Esophagus muscularis mucosa (tissue), 4 donors: ENCODE data around the gene TMEM44. TPM values are rescaled to one million over a fixed set of nuclear protein-coding genes. Genes with fewer than 3 reads are reported as not detected.

ENCODE experiments used
- DNase-seq: peaks from one replicate; pipeline ENCODE4 v3.0.0-alpha.2; 2017; ENCODE audit errors: extremely low spot score
- H3K27ac ChIP-seq, 4 donors: fragments of 200-600 bp; sonication (generic); replicated peaks in 1 of 4; 1 replicate in 3 of 4; 2 replicates in 1 of 4; pipeline ENCODE4 v1.5.1; 2016 to 2019; ENCODE audit warnings: mild to moderate bottlenecking in 1 of 4
- H3K27me3 ChIP-seq, 4 donors: fragments of 200-600 bp; sonication (generic); one replicate each; pipeline versions ENCODE4 v1.5.1 to v1.6.0; 2016 to 2019
- H3K36me3 ChIP-seq, 4 donors: fragments of 200-600 bp; sonication (generic); one replicate each; pipeline ENCODE4 v1.5.1; 2016 to 2019
- H3K4me1 ChIP-seq, 4 donors: fragments of 200-600 bp; sonication (generic); one replicate each; pipeline ENCODE4 v1.5.1; 2016 to 2019
- H3K4me3 ChIP-seq, 4 donors: fragments of 200-600 bp; sonication (generic); 1 replicate in 2 of 4; 2 replicates in 2 of 4; pipeline ENCODE4 v1.5.1; 2016 to 2019; ENCODE audit warnings: mild to moderate bottlenecking in 4 of 4, moderate library complexity in 1 of 4
- H3K9me3 ChIP-seq, 4 donors: fragments of 200-600 bp; sonication (generic); 1 replicate in 3 of 4; 2 replicates in 1 of 4; pipeline ENCODE4 v1.5.1; 2016 to 2019
- CTCF ChIP-seq, 3 experiments: fragments of 200-600 bp in 2 of 3; fragments of 450-650 bp in 1 of 3; sonication (generic) in 2 of 3; IDR thresholded peaks; one replicate each; pipeline ENCODE4 v1.5.1; 2017 to 2019; ENCODE audit warnings: antibody characterized with exemption in 3 of 3, mild to moderate bottlenecking in 2 of 3, moderate library complexity in 1 of 3
- EP300 ChIP-seq: sonication (generic); formaldehyde crosslinking; IDR thresholded peaks from one replicate; pipeline ENCODE4 v1.6.1; 2017; ENCODE audit warnings: antibody characterized with exemption
- POLR2A ChIP-seq: fragments of 450-650 bp; IDR thresholded peaks from one replicate; pipeline ENCODE4 v1.6.1; 2017; ENCODE audit warnings: antibody characterized with exemption, moderate library complexity, mild to moderate bottlenecking, low read depth
- POLR2AphosphoS5 ChIP-seq, 2 donors: sonication (generic); formaldehyde crosslinking; IDR thresholded peaks; one replicate each; pipeline ENCODE4 v1.6.1; 2017; ENCODE audit warnings: antibody characterized with exemption in 2 of 2
- WGBS: methylation state at CpG from one replicate; pipeline ENCODE4 v1.1.5; 2018; 5-methylcytosine and 5-hydroxymethylcytosine counted together
- intact Hi-C: fragments of 100-400 bp; cut with DNase I; formaldehyde crosslinking; loops from one replicate; pipeline ENCODE4 v1.15.1; 2023
- total RNA-seq, 4 donors: library from RNA; depleted of rRNA; stranded (reverse); fragments of >200 nt; gene quantifications; one replicate each; pipeline versions ENCODE4 v1.1.0 to v1.2.1, GENCODE V29; 2016

TMEM44 gene
- total RNA-seq = 10 to 100 TPM in 1 of 4 donors, 1 to 10 TPM in 3; 3.3 to 10.8 (median 9.3) TPM

- under 1% methylated on average over 17 of the region's 66 CpGs for WGBS
- H3K36me3 ChIP-seq = peaks cover 0 to 19% (median 1%) of the 10 kb centered on the region in 4 donors
- H3K27ac ChIP-seq = peak within 1 kb of the TSS; percentile 66 to 77 (median 70)
- intact Hi-C loops = no loop called here
- peak; percentile 94 for DNase-seq
- H3K4me1 ChIP-seq = peaks cover 5 to 17% (median 13%) of the 10 kb centered on the region in 4 donors
- TF ChIP-seq POLR2A (no peak), EP300 (no peak), POLR2AphosphoS5 (IDR thresholded peaks at IDR 0.05) (peak; percentile 51 to 73), CTCF (IDR thresholded peaks at IDR 0.05) (peak; percentile 52 to 60 (median 55))
- H3K27me3 ChIP-seq = no peaks in the 10 kb centered on the region
- no peaks in the 10 kb centered on the region for H3K9me3 ChIP-seq
- H3K4me3 ChIP-seq = peak within 1 kb of the TSS; percentile 63 to 80 (median 68)
Measured at GRCh38 chr3:194633349-194634004, at the start of gene TMEM44. Gene TMEM44 (minus strand): TSS chr3:194633419. CDS start chr3:194633215, 204 bp downstream.

- TF ChIP-seq POLR2A (no peak), EP300 (no peak), POLR2AphosphoS5 (IDR thresholded peaks at IDR 0.05) (peak; percentile 17 to 43), CTCF (IDR thresholded peaks at IDR 0.05) (peak; percentile 80 to 96 (median 92))
- Histone ChIP-seq H3K4me1 (peaks cover 17 to 37% (median 32%) of the 10 kb centered on the region in 4 donors), H3K9me3 (no peaks in the 10 kb centered on the region), H3K4me3 (no peak overlapping the region), H3K27me3 (no peaks in the 10 kb centered on the region), H3K36me3 (no peaks in the 10 kb centered on the region), H3K27ac (peak overlapping the region in 3 of 4 donors; percentile 10 to 24 (median 11))
- no peak for DNase-seq
- intact Hi-C loops = loop anchor here (2.0 to 10.0 kb wide), 2 partner anchors 424 to 842 kb away; no protein-coding TSS in a partner anchor
- 60% methylated on average over 6 of the region's 14 CpGs for WGBS
Measured at GRCh38 chr3:194682694-194683310, 49.6 kb upstream of the TMEM44 start.

- intact Hi-C loops = loop anchor here (2.0 to 10.0 kb wide), 2 partner anchors 425 to 843 kb away; no protein-coding TSS in a partner anchor
- no peak for DNase-seq
- Histone ChIP-seq H3K4me1 (peaks cover 13 to 31% (median 27%) of the 10 kb centered on the region in 4 donors), H3K27ac (peak overlapping the region in 1 of 4 donors; percentile 24), H3K27me3 (peaks cover 0 to 1% (median 0%) of the 10 kb centered on the region in 4 donors), H3K36me3 (no peaks in the 10 kb centered on the region), H3K9me3 (no peaks in the 10 kb centered on the region), H3K4me3 (no peak overlapping the region)
- TF ChIP-seq POLR2AphosphoS5 (IDR thresholded peaks at IDR 0.05) (no peak), CTCF (IDR thresholded peaks at IDR 0.05) (no peak)
- WGBS = 29% methylated on average over 4 of the region's 4 CpGs
Measured at GRCh38 chr3:194682189-194682693, 49.0 kb upstream of the TMEM44 start.

- 74% methylated on average over 11 of the region's 11 CpGs for WGBS
- intact Hi-C loops = loop anchor here (10.0 kb wide), 1 partner anchor 844 kb away; no protein-coding TSS in a partner anchor
- H3K36me3 ChIP-seq = no peaks in the 10 kb centered on the region
- TF ChIP-seq POLR2A = no peak
- no peak for TF ChIP-seq CTCF (IDR thresholded peaks at IDR 0.05)
- no peak for TF ChIP-seq POLR2AphosphoS5 (IDR thresholded peaks at IDR 0.05)
- TF ChIP-seq EP300 = no peak
- peaks cover 9 to 22% (median 16%) of the 10 kb centered on the region in 4 donors for H3K4me1 ChIP-seq
- DNase-seq = no peak
- H3K4me3 ChIP-seq = no peak overlapping the region
- H3K27me3 ChIP-seq = peaks cover 0 to 12% (median 0%) of the 10 kb centered on the region in 4 donors
- H3K9me3 ChIP-seq = no peaks in the 10 kb centered on the region
- H3K27ac ChIP-seq = no peak overlapping the region
Measured at GRCh38 chr3:194680888-194681615, 47.8 kb upstream of the TMEM44 start.
